ENCODE data around the gene CTCFL. TPM values are rescaled to one million over a fixed set of nuclear protein-coding genes. Genes with fewer than 3 reads are reported as not detected.

The CTCFL gene
- under 1 TPM; 0.11 to 0.27 (median 0.15) TPM for total RNA-seq

- peaks cover 9% of the 10 kb centered on the region for H3K4me1 Mint-ChIP-seq (ENCODE audit: low read depth)
- no peaks in the 10 kb centered on the region for H3K36me3 Mint-ChIP-seq (ENCODE audit: insufficient read depth)
- no peak within 1 kb of the TSS for H3K4me3 Mint-ChIP-seq
- DNase-seq (no peak), ATAC-seq (no peak)
- no peaks in the 10 kb centered on the region for H3K27me3 Mint-ChIP-seq (ENCODE audit: low read depth)
- H3K9me3 Mint-ChIP-seq = no peaks in the 10 kb centered on the region
Measured at GRCh38 chr20:57524511-57525176, at the start of gene CTCFL. CTCFL (minus strand) TSS chr20:57525140; CDS start chr20:57524205, 935 bp downstream.

GRCh38 chr20:57573894-57574293 is 49.0 kb upstream of the CTCFL start:
- Mint-ChIP-seq H3K4me1 (ENCODE audit: low read depth) (no peaks in the 10 kb centered on the region), H3K27me3 (ENCODE audit: low read depth) (peaks cover 34% of the 10 kb centered on the region), H3K4me3 (no peak overlapping the region), H3K36me3 (ENCODE audit: insufficient read depth) (no peaks in the 10 kb centered on the region), H3K9me3 (no peaks in the 10 kb centered on the region)
- ATAC-seq = no peak
- no peak for DNase-seq

- ATAC-seq = no peak
- Mint-ChIP-seq H3K4me1 (ENCODE audit: low read depth) (no peaks in the 10 kb centered on the region), H3K4me3 (no peak overlapping the region), H3K27me3 (ENCODE audit: low read depth) (peaks cover 33% of the 10 kb centered on the region), H3K36me3 (ENCODE audit: insufficient read depth) (no peaks in the 10 kb centered on the region), H3K9me3 (no peaks in the 10 kb centered on the region)
- DNase-seq = no peak
Measured at GRCh38 chr20:57573242-57573641, 48.3 kb upstream of the CTCFL start.

GRCh38 chr20:57571782-57572416 is 47.0 kb upstream of the CTCFL start:
- H3K4me1 Mint-ChIP-seq (ENCODE audit: low read depth) = no peaks in the 10 kb centered on the region
- H3K36me3 Mint-ChIP-seq (ENCODE audit: insufficient read depth) = no peaks in the 10 kb centered on the region
- ATAC-seq = no peak
- no peaks in the 10 kb centered on the region for H3K9me3 Mint-ChIP-seq
- peaks cover 32% of the 10 kb centered on the region for H3K27me3 Mint-ChIP-seq (ENCODE audit: low read depth)
- no peak overlapping the region for H3K4me3 Mint-ChIP-seq
- no peak for DNase-seq

GRCh38 chr20:57570920-57571319 is 46.0 kb upstream of the CTCFL start:
- Mint-ChIP-seq H3K27me3 (ENCODE audit: low read depth) (peaks cover 32% of the 10 kb centered on the region), H3K4me3 (no peak overlapping the region), H3K4me1 (ENCODE audit: low read depth) (no peaks in the 10 kb centered on the region), H3K36me3 (ENCODE audit: insufficient read depth) (no peaks in the 10 kb centered on the region), H3K9me3 (no peaks in the 10 kb centered on the region)
- DNase-seq (no peak), ATAC-seq (no peak)

GRCh38 chr20:57570145-57570850 is 45.4 kb upstream of the CTCFL start:
- no peak for DNase-seq
- H3K27me3 Mint-ChIP-seq (ENCODE audit: low read depth) = peaks cover 32% of the 10 kb centered on the region
- H3K4me1 Mint-ChIP-seq (ENCODE audit: low read depth) = no peaks in the 10 kb centered on the region
- no peaks in the 10 kb centered on the region for H3K36me3 Mint-ChIP-seq (ENCODE audit: insufficient read depth)
- ATAC-seq = no peak
- no peak overlapping the region for H3K4me3 Mint-ChIP-seq
- H3K9me3 Mint-ChIP-seq = no peaks in the 10 kb centered on the region

- H3K9me3 Mint-ChIP-seq = no peaks in the 10 kb centered on the region
- DNase-seq (no peak), ATAC-seq (no peak)
- H3K36me3 Mint-ChIP-seq (ENCODE audit: insufficient read depth) = no peaks in the 10 kb centered on the region
- peaks cover 26% of the 10 kb centered on the region for H3K27me3 Mint-ChIP-seq (ENCODE audit: low read depth)
- no peaks in the 10 kb centered on the region for H3K4me1 Mint-ChIP-seq (ENCODE audit: low read depth)
- H3K4me3 Mint-ChIP-seq = no peak overlapping the region
Measured at GRCh38 chr20:57568960-57569359, 44.0 kb upstream of the CTCFL start.

GRCh38 chr20:57568088-57568896 is 43.4 kb upstream of the CTCFL start:
- no peaks in the 10 kb centered on the region for H3K4me1 Mint-ChIP-seq (ENCODE audit: low read depth)
- H3K4me3 Mint-ChIP-seq = no peak overlapping the region
- peaks cover 32% of the 10 kb centered on the region for H3K27me3 Mint-ChIP-seq (ENCODE audit: low read depth)
- DNase-seq (no peak), ATAC-seq (no peak)
- no peaks in the 10 kb centered on the region for H3K9me3 Mint-ChIP-seq
- no peaks in the 10 kb centered on the region for H3K36me3 Mint-ChIP-seq (ENCODE audit: insufficient read depth)

GRCh38 chr20:57567471-57568079 is 42.6 kb upstream of the CTCFL start:
- no peaks in the 10 kb centered on the region for H3K4me1 Mint-ChIP-seq (ENCODE audit: low read depth)
- peaks cover 27% of the 10 kb centered on the region for H3K27me3 Mint-ChIP-seq (ENCODE audit: low read depth)
- no peaks in the 10 kb centered on the region for H3K9me3 Mint-ChIP-seq
- no peaks in the 10 kb centered on the region for H3K36me3 Mint-ChIP-seq (ENCODE audit: insufficient read depth)
- H3K4me3 Mint-ChIP-seq = no peak overlapping the region
- no peak for ATAC-seq
- DNase-seq = no peak

- H3K9me3 Mint-ChIP-seq = no peaks in the 10 kb centered on the region
- H3K27me3 Mint-ChIP-seq (ENCODE audit: low read depth) = peaks cover 25% of the 10 kb centered on the region
- ATAC-seq = no peak
- no peak overlapping the region for H3K4me3 Mint-ChIP-seq
- H3K36me3 Mint-ChIP-seq (ENCODE audit: insufficient read depth) = no peaks in the 10 kb centered on the region
- H3K4me1 Mint-ChIP-seq (ENCODE audit: low read depth) = no peaks in the 10 kb centered on the region
- DNase-seq = no peak
Measured at GRCh38 chr20:57566803-57567459, 42.0 kb upstream of the CTCFL start.

GRCh38 chr20:57566399-57566798 is 41.5 kb upstream of the CTCFL start:
- DNase-seq (no peak), ATAC-seq (no peak)
- H3K36me3 Mint-ChIP-seq (ENCODE audit: insufficient read depth) = no peaks in the 10 kb centered on the region
- no peaks in the 10 kb centered on the region for H3K4me1 Mint-ChIP-seq (ENCODE audit: low read depth)
- H3K9me3 Mint-ChIP-seq = no peaks in the 10 kb centered on the region
- no peak overlapping the region for H3K4me3 Mint-ChIP-seq
- H3K27me3 Mint-ChIP-seq (ENCODE audit: low read depth) = peaks cover 25% of the 10 kb centered on the region

GRCh38 chr20:57564951-57565642 is 40.2 kb upstream of the CTCFL start:
- peaks cover 19% of the 10 kb centered on the region for H3K27me3 Mint-ChIP-seq (ENCODE audit: low read depth)
- H3K4me1 Mint-ChIP-seq (ENCODE audit: low read depth) = no peaks in the 10 kb centered on the region
- DNase-seq = no peak
- no peak for ATAC-seq
- H3K36me3 Mint-ChIP-seq (ENCODE audit: insufficient read depth) = no peaks in the 10 kb centered on the region
- no peaks in the 10 kb centered on the region for H3K9me3 Mint-ChIP-seq
- H3K4me3 Mint-ChIP-seq = no peak overlapping the region

- Mint-ChIP-seq H3K27me3 (ENCODE audit: low read depth) (peaks cover 23% of the 10 kb centered on the region), H3K4me3 (no peak overlapping the region)
- no peak for ATAC-seq
Measured at GRCh38 chr20:57564180-57564802, 39.4 kb upstream of the CTCFL start.

More at GRCh38 chr20:57564180-57564802, 39.4 kb upstream of the CTCFL start:
- no peaks in the 10 kb centered on the region for H3K4me1 Mint-ChIP-seq (ENCODE audit: low read depth)
- H3K9me3 Mint-ChIP-seq = no peaks in the 10 kb centered on the region
- H3K36me3 Mint-ChIP-seq (ENCODE audit: insufficient read depth) = no peaks in the 10 kb centered on the region
- no peak for DNase-seq
